AG09309 (cell line): Measurements from ENCODE around the gene PLEKHA1.

Source experiments
- DNase-seq: peaks from one replicate; pipeline ENCODE4 v3.0.0-alpha.2; 2010; ENCODE audit warnings: low read depth
- H3K4me3 ChIP-seq: 2 replicates; pipeline ENCODE4 v1.5.1; 2011; ENCODE audit warnings: mild to moderate bottlenecking, low read depth, low read length, moderate library complexity; ENCODE audit not compliant: control insufficient read depth
- TF ChIP-seq, protein P1 (sequence below): IDR thresholded peaks from 2 replicates; pipeline ENCODE4 v1.5.1; 2011; ENCODE audit warnings: mild to moderate bottlenecking, low read depth, low read length, inconsistent platforms; ENCODE audit not compliant: insufficient read depth, control insufficient read depth; ENCODE audit errors: missing control alignments

PLEKHA1 gene

DNA sequence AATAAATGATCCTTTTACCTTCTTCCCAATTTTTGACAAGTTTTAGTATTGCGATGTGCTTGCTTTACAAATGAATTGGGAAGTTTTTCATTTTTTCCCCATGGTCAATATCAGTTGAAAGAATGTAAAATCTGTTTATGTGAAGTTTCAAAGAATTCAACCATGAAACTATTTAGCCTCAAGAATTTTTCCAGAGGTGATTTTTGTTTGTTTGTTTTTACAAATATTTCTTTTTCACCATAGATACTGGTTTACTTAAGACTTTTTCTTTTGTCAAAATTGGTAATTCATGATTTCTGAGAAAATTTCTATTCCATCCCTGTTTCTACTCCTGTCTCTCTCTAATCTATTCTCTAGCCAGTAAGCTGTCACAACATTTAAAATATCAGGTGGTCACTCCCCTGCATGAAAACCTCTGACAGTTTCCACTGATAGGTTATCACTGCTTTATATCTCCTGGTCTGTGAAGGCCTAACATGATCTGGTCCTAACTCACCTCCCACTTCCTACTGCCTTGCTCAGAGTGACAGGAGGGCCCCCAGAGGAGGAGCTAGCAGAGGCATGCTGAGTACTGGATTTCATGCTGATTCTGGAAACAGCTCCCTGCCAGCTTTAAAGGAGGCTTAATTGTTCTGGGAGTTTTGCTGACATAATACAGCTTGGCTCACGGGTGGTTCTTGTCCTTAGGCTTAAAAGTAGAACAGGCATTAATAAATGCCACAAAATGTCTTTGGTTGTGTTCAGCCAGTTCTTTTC lies 72.3 kb downstream of the PLEKHA1 start:
- no peak overlapping the region for H3K4me3 ChIP-seq
- TF ChIP-seq, protein P1, sequence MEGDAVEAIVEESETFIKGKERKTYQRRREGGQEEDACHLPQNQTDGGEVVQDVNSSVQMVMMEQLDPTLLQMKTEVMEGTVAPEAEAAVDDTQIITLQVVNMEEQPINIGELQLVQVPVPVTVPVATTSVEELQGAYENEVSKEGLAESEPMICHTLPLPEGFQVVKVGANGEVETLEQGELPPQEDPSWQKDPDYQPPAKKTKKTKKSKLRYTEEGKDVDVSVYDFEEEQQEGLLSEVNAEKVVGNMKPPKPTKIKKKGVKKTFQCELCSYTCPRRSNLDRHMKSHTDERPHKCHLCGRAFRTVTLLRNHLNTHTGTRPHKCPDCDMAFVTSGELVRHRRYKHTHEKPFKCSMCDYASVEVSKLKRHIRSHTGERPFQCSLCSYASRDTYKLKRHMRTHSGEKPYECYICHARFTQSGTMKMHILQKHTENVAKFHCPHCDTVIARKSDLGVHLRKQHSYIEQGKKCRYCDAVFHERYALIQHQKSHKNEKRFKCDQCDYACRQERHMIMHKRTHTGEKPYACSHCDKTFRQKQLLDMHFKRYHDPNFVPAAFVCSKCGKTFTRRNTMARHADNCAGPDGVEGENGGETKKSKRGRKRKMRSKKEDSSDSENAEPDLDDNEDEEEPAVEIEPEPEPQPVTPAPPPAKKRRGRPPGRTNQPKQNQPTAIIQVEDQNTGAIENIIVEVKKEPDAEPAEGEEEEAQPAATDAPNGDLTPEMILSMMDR: no peak
- DNase-seq: no peak

DNA sequence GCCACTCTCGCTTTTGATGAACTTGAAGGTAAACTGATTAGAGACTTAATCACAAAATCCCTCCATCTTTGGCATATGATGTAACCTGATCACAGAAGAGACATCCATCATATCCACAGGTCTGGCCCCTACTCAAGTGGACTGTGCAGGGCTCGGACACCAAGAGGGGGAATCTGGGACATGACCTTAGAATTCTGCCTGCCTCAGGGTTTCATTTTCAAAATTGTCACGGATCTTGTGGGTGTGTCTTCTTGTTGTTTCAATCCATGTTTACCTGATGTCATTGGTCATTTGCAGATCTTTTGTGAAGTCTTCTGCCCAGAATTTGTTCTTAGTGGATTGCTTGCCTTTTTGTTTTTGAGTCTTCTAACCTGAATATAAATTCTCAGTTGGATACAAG lies 74.1 kb downstream of the PLEKHA1 start:
- no peak overlapping the region for H3K4me3 ChIP-seq
- TF ChIP-seq, protein P1: no peak
- no peak for DNase-seq

DNA sequence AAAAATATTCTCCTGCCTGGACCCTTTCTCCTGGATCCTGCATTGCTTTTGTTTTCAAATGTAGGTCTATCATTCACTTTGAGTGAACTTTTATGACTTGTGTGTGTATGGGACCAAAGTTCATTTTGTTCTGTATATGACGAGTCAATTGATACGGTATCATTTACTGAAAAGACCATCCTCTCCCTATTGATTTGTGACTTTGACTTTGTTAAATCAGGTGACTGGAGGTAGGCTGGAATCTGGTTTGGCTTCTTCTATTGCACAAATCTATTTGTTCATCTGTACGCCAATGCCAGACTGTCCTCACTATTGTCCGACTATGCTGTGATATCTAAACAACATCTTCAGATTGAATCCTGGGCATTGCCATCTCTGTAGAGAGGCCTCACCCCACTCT lies 74.6 kb downstream of the PLEKHA1 start:
- DNase-seq: no peak
- TF ChIP-seq, protein P1: no peak
- no peak overlapping the region for H3K4me3 ChIP-seq

DNA sequence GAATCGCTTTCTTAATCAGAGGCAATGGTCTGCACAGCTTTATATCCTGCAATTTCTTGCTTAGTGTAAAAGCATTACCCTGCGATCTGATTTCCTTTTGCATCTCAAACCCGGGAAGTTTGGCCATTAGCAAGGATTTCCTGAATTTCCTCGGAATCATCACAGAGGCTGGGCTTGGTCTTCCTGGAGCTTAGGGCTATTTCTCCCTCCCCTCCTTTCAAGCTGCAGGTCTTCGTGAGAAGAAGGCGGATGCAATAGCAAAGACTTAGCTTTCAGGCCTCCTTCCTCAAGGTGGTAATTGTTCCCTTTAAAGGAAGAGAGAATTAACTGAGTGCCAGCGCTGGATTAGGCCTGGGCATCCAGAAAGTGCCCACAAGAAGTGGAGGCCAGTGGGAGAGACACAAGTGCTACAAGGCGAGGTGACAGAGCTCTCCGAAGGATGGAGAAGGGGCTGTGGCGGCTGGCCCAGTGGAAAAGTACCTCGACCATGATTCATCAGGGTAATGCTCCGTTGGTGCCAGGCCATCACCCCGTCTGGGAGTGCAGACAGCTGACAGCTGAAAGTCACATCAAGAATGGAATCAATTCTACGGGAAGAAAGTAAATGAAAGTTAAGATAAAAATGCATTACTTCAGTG lies 76.0 kb downstream of the PLEKHA1 start:
- TF ChIP-seq, protein P1: no peak
- no peak overlapping the region for H3K4me3 ChIP-seq
- no peak for DNase-seq

DNA sequence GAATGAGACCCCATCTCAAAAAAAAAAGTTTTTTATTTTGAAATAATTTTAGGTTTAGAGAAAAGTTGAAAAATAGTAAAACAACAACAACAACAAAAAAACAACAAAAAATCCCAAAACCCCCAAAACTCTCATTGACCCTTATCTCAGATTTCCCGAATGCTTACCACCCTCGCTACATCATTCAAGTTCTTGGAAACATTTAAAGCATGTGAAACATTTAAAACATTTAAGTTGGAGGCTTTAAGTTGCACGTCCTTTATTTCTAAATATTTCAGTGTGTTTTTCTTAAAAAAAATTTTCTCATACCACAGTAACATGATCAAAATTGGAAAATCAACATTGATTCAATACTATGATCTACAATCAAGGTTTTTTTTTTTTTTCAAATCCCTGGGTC lies 79.6 kb downstream of the PLEKHA1 start:
- TF ChIP-seq, protein P1: no peak
- H3K4me3 ChIP-seq: no peak overlapping the region
- DNase-seq: no peak

DNA sequence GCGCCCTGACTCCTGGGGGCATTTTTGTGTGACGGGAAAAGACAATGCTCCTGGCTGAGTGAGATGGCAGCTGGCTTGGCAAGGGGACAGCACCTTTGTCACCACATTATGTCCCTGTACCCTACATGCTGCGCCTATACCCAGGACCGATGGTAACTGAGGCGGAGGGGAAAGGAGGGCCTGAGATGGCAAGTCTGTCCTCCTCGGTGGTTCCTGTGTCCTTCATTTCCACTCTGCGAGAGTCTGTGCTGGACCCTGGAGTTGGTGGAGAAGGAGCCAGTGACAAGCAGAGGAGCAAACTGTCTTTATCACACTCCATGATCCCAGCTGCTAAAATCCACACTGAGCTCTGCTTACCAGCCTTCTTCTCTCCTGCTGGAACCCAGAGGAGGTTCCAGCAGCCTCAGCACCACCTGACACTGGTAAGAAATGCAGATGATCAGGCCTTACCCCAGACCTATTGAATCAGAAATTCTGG lies 80.1 kb downstream of the PLEKHA1 start, which contains the start of gene ARMS2:
TSS of gene ARMS2 (plus strand) at position 51 of the 478 bp plus-strand sequence. CDS start at position 126, 75 bp downstream.
- no peak for DNase-seq
- H3K4me3 ChIP-seq: no peak within 1 kb of the TSS
- TF ChIP-seq, protein P1: no peak
